Gastroesophageal sphincter (tissue), 4 donors: ENCODE data around the gene KCNK5. TPM values are rescaled to one million over a fixed set of nuclear protein-coding genes. Genes with fewer than 3 reads are reported as not detected.

Source experiments
- ATAC-seq: fragments of 150-250 bp; one replicate; pipeline ENCODE4 v1.9.1; 2016; ENCODE audit warnings: mild to moderate bottlenecking, moderate library complexity
- H3K27ac ChIP-seq, 4 donors: fragments of 200-600 bp; sonication (generic) in 3 of 4; 1 replicate in 3 of 4; 2 replicates in 1 of 4; pipeline ENCODE4 v1.5.1; 2016 to 2019
- H3K27me3 ChIP-seq: fragments of 200-600 bp; sonication (generic); one replicate; pipeline ENCODE4 v1.5.1; 2019
- H3K36me3 ChIP-seq, 2 donors: fragments of 200-600 bp; sonication (generic); one replicate each; pipeline ENCODE4 v1.5.1; 2019; ENCODE audit warnings: control low read depth in 1 of 2
- H3K4me1 ChIP-seq, 3 donors: fragments of 200-600 bp; sonication (generic); 1 replicate in 2 of 3; 2 replicates in 1 of 3; pipeline ENCODE4 v1.5.1; 2016 to 2019; ENCODE audit warnings: control low read depth in 2 of 3
- H3K4me3 ChIP-seq, 2 donors: fragments of 200-600 bp; sonication (generic); one replicate each; pipeline ENCODE4 v1.5.1; 2019; ENCODE audit warnings: mild to moderate bottlenecking in 1 of 2, moderate library complexity in 1 of 2
- H3K9me3 ChIP-seq, 3 donors: fragments of 200-600 bp; sonication (generic); one replicate each; pipeline ENCODE4 v1.5.1; 2017 to 2019; ENCODE audit warnings: control low read depth in 2 of 3
- EP300 ChIP-seq: sonication (generic); formaldehyde crosslinking; IDR thresholded peaks from one replicate; pipeline ENCODE4 v1.6.1; 2017; ENCODE audit warnings: antibody characterized with exemption, mild to moderate bottlenecking
- POLR2A ChIP-seq, 2 donors: fragments of 450-650 bp; IDR thresholded peaks; one replicate each; pipeline ENCODE4 v1.6.1; 2017; ENCODE audit warnings: antibody characterized with exemption in 2 of 2, mild to moderate bottlenecking in 2 of 2, moderate library complexity in 1 of 2
- POLR2AphosphoS5 ChIP-seq: sonication (generic); formaldehyde crosslinking; IDR thresholded peaks from one replicate; pipeline ENCODE4 v1.6.1; 2017; ENCODE audit warnings: antibody characterized with exemption
- WGBS, 2 donors: methylation state at CpG; one replicate each; pipeline ENCODE4 v1.1.5; 2018; ENCODE audit warnings: low coverage in 1 of 2; 5-methylcytosine and 5-hydroxymethylcytosine counted together
- total RNA-seq, 4 donors: library from RNA; depleted of rRNA; stranded (reverse); fragments of >200 nt; gene quantifications; one replicate each; pipeline ENCODE4 v1.1.0, GENCODE V29; 2016
- TF ChIP-seq, protein P1 (sequence below), 4 experiments: fragments of 200-600 bp in 2 of 4; fragments of 450-650 bp in 2 of 4; sonication (generic) in 1 of 4; IDR thresholded peaks; one replicate each; pipeline ENCODE4 v1.5.1; 2017 to 2019; ENCODE audit warnings: antibody characterized with exemption in 4 of 4, mild to moderate bottlenecking in 2 of 4, moderate library complexity in 2 of 4

KCNK5 gene
- total RNA-seq, 4 donors from 2014 or later = 7.3 to 11.5 (median 8.0) TPM

GRCh38 chr6:39204646-39205244, 24.5 kb downstream of the KCNK5 start:
- Histone ChIP-seq H3K4me1 (peaks cover 0 to 17% (median 0%) of the 10 kb centered on the region in 3 donors), H3K9me3 (no peaks in the 10 kb centered on the region), H3K27me3 (peaks cover 5% of the 10 kb centered on the region), H3K27ac (no peak overlapping the region), H3K4me3 (no peak overlapping the region), H3K36me3 (no peaks in the 10 kb centered on the region)
- WGBS, 2 donors = 81 to 84% methylated on average over 3 to 4 of the region's 8 CpGs
- TF ChIP-seq POLR2AphosphoS5 = no peak
- TF ChIP-seq POLR2A (IDR thresholded peaks at IDR 0.05) = no peak
- TF ChIP-seq, protein P1, sequence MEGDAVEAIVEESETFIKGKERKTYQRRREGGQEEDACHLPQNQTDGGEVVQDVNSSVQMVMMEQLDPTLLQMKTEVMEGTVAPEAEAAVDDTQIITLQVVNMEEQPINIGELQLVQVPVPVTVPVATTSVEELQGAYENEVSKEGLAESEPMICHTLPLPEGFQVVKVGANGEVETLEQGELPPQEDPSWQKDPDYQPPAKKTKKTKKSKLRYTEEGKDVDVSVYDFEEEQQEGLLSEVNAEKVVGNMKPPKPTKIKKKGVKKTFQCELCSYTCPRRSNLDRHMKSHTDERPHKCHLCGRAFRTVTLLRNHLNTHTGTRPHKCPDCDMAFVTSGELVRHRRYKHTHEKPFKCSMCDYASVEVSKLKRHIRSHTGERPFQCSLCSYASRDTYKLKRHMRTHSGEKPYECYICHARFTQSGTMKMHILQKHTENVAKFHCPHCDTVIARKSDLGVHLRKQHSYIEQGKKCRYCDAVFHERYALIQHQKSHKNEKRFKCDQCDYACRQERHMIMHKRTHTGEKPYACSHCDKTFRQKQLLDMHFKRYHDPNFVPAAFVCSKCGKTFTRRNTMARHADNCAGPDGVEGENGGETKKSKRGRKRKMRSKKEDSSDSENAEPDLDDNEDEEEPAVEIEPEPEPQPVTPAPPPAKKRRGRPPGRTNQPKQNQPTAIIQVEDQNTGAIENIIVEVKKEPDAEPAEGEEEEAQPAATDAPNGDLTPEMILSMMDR (IDR thresholded peaks at IDR 0.05) = no peak
- TF ChIP-seq EP300 = no peak
- ATAC-seq = no peak

DNA sequence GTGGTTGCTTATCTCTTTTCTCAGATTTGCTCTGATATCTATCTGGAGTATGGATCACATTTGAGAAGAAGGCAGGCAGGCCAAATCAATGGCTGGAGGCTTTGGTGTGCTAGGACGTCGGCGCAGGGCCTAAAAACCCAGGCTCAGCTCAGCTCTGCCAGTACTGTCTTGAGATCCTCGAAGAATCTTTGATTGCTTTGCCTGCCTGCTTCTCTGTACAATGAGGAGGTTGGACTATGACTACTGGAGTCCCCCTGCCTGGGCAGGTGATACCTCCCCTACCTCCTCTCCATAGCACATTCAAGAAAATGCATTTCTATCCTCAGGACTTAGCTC, 25.1 kb downstream of the KCNK5 start:
- Histone ChIP-seq H3K4me3 (no peak overlapping the region), H3K9me3 (no peaks in the 10 kb centered on the region), H3K36me3 (no peaks in the 10 kb centered on the region), H3K27ac (no peak overlapping the region), H3K4me1 (peaks cover 0 to 11% (median 0%) of the 10 kb centered on the region in 3 donors), H3K27me3 (peaks cover 10% of the 10 kb centered on the region)
- no peak for TF ChIP-seq POLR2AphosphoS5
- no peak for ATAC-seq
- WGBS, 2 donors = no CpG with 5 or more reads among the region's 4 CpGs

- no peak for ATAC-seq
- H3K36me3 ChIP-seq = no peaks in the 10 kb centered on the region
- H3K9me3 ChIP-seq = no peaks in the 10 kb centered on the region
- no peak overlapping the region for H3K27ac ChIP-seq
- peaks cover 0 to 5% (median 0%) of the 10 kb centered on the region in 3 donors for H3K4me1 ChIP-seq
- H3K4me3 ChIP-seq = no peak overlapping the region
- peaks cover 10% of the 10 kb centered on the region for H3K27me3 ChIP-seq
- WGBS, 2 donors = no CpG with 5 or more reads among the region's 12 CpGs
- TF ChIP-seq POLR2AphosphoS5 (no peak), EP300 (no peak), POLR2A (IDR thresholded peaks at IDR 0.05) (no peak)
Measured at GRCh38 chr6:39203436-39204159, 25.7 kb downstream of the KCNK5 start.

DNA sequence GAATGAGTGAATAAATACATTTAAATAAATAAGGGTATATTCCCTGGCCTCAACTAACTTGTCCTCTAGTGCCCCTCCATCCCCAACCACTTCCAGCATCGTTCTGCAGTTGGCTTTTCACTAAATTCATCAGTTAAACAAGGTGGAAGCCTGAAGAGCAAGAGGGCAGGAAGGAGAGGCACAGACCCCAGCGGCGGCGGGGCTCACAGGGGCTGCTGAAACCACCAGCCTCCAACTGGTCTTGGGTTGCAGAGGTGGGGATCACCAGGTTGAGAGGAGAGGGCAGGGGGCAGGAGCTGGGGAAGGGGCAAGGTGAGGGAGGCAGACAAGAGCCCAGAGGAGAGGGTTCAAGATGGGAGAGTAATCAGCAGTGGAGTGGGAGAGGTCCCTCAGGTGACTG, 27.1 kb downstream of the KCNK5 start:
- no peak for ATAC-seq
- peaks cover 10% of the 10 kb centered on the region for H3K27me3 ChIP-seq
- no peak overlapping the region for H3K4me3 ChIP-seq
- WGBS, 2 donors = 86% methylated on average over 4 of the region's 4 CpGs
- no peaks in the 10 kb centered on the region for H3K4me1 ChIP-seq
- H3K27ac ChIP-seq = no peak overlapping the region
- TF ChIP-seq POLR2A (IDR thresholded peaks at IDR 0.05) = no peak
- TF ChIP-seq, protein P1 (IDR thresholded peaks at IDR 0.05) = no peak
- TF ChIP-seq POLR2AphosphoS5 = no peak
- TF ChIP-seq EP300 = no peak
- no peaks in the 10 kb centered on the region for H3K9me3 ChIP-seq
- H3K36me3 ChIP-seq = no peaks in the 10 kb centered on the region

GRCh38 chr6:39200498-39201020, 28.7 kb downstream of the KCNK5 start:
- no peak overlapping the region for H3K27ac ChIP-seq
- TF ChIP-seq EP300 (no peak), POLR2AphosphoS5 (no peak), POLR2A (IDR thresholded peaks at IDR 0.05) (no peak)
- TF ChIP-seq, protein P1 (IDR thresholded peaks at IDR 0.05) = no peak
- peaks cover 10% of the 10 kb centered on the region for H3K27me3 ChIP-seq
- H3K4me3 ChIP-seq = no peak overlapping the region
- whole genome bisulfite sequencing, 2 donors = 0% methylated on average over 1 of the region's 1 CpG; no CpG with 5 or more reads in 1 of the 2 donors
- no peak for ATAC-seq
- no peaks in the 10 kb centered on the region for H3K9me3 ChIP-seq
- H3K4me1 ChIP-seq = peaks cover 0 to 5% (median 0%) of the 10 kb centered on the region in 3 donors
- H3K36me3 ChIP-seq = no peaks in the 10 kb centered on the region
